Activated T-cell treated with anti-CD3 and anti-CD28 coated beads, Interleukin-2, amount 50 U/mL, for 24 hours (primary cell): ENCODE measurements around the gene PCDH9.
"Not testable (repeated sequence)": the region's sequence is repeated elsewhere in the genome, so short reads cannot be mapped to it uniquely, and the experiment has no call there.

Experiments
- DNase-seq: peaks from one replicate; pipeline ENCODE4 v3.0.0-alpha.2; 2020
- H3K27ac Mint-ChIP-seq: 2 replicates; pipeline ENCODE4 v1.8.0; 2020; ENCODE audit warnings: mild to moderate bottlenecking, mixed read lengths
- H3K27me3 Mint-ChIP-seq: 2 replicates; pipeline ENCODE4 v1.8.0; 2020; ENCODE audit warnings: mixed read lengths
- H3K36me3 Mint-ChIP-seq: 2 replicates; pipeline ENCODE4 v1.8.0; 2020; ENCODE audit warnings: low read depth, mixed read lengths
- H3K4me1 Mint-ChIP-seq: 2 replicates; pipeline ENCODE4 v1.8.0; 2020; ENCODE audit warnings: low read depth, mixed read lengths
- H3K4me3 Mint-ChIP-seq: 2 replicates; pipeline ENCODE4 v1.8.0; 2020; ENCODE audit warnings: mild to moderate bottlenecking, moderate library complexity, mixed read lengths
- H3K9me3 Mint-ChIP-seq: 2 replicates; pipeline ENCODE4 v1.8.0; 2020; ENCODE audit warnings: mixed read lengths

The PCDH9 gene

GRCh38 chr13:66926200-66926850 is 303.8 kb downstream of the PCDH9 start:
- Mint-ChIP-seq H3K9me3 (no peaks in the 10 kb centered on the region), H3K4me1 (no peaks in the 10 kb centered on the region), H3K36me3 (no peaks in the 10 kb centered on the region), H3K27me3 (no peaks in the 10 kb centered on the region), H3K4me3 (no peak overlapping the region), H3K27ac (no peak overlapping the region)
- no peak for DNase-seq

GRCh38 chr13:66922444-66922843 is 307.7 kb downstream of the PCDH9 start:
- Mint-ChIP-seq H3K36me3 (no peaks in the 10 kb centered on the region), H3K27me3 (no peaks in the 10 kb centered on the region), H3K4me3 (no peak overlapping the region), H3K27ac (no peak overlapping the region), H3K4me1 (no peaks in the 10 kb centered on the region), H3K9me3 (peaks cover 3% of the 10 kb centered on the region)
- no peak for DNase-seq

GRCh38 chr13:66921437-66921836 is 308.7 kb downstream of the PCDH9 start:
- no peaks in the 10 kb centered on the region for H3K36me3 Mint-ChIP-seq
- H3K4me3 Mint-ChIP-seq = no peak overlapping the region
- H3K27me3 Mint-ChIP-seq = no peaks in the 10 kb centered on the region
- H3K9me3 Mint-ChIP-seq = peaks cover 3% of the 10 kb centered on the region
- peaks cover 1% of the 10 kb centered on the region for H3K4me1 Mint-ChIP-seq
- no peak overlapping the region for H3K27ac Mint-ChIP-seq
- DNase-seq = no peak

- Mint-ChIP-seq H3K27me3 (no peaks in the 10 kb centered on the region), H3K36me3 (no peaks in the 10 kb centered on the region), H3K9me3 (peaks cover 3% of the 10 kb centered on the region), H3K27ac (no peak overlapping the region), H3K4me3 (no peak overlapping the region), H3K4me1 (peaks cover 16% of the 10 kb centered on the region)
- no peak for DNase-seq
Measured at GRCh38 chr13:66915596-66916185, 314.4 kb downstream of the PCDH9 start.

GRCh38 chr13:66914155-66914554 is 316.0 kb downstream of the PCDH9 start:
- Mint-ChIP-seq H3K36me3 (no peaks in the 10 kb centered on the region), H3K27me3 (no peaks in the 10 kb centered on the region), H3K9me3 (peaks cover 6% of the 10 kb centered on the region), H3K27ac (no peak overlapping the region), H3K4me1 (peaks cover 16% of the 10 kb centered on the region), H3K4me3 (no peak overlapping the region)
- no peak for DNase-seq

GRCh38 chr13:66911411-66911939 is 318.7 kb downstream of the PCDH9 start:
- no peaks in the 10 kb centered on the region for H3K27me3 Mint-ChIP-seq

GRCh38 chr13:66899955-66900354 is 330.2 kb downstream of the PCDH9 start:
- Mint-ChIP-seq H3K27ac (no peak overlapping the region), H3K4me3 (no peak overlapping the region), H3K27me3 (no peaks in the 10 kb centered on the region), H3K36me3 (no peaks in the 10 kb centered on the region), H3K9me3 (peaks cover 4% of the 10 kb centered on the region), H3K4me1 (no peaks in the 10 kb centered on the region)
- no peak for DNase-seq

More at GRCh38 chr13:66911411-66911939, 318.7 kb downstream of the PCDH9 start:
- no peaks in the 10 kb centered on the region for H3K36me3 Mint-ChIP-seq
- no peak overlapping the region for H3K4me3 Mint-ChIP-seq
- no peak for DNase-seq
- peaks cover 2% of the 10 kb centered on the region for H3K9me3 Mint-ChIP-seq
- H3K4me1 Mint-ChIP-seq = peaks cover 14% of the 10 kb centered on the region
- no peak overlapping the region for H3K27ac Mint-ChIP-seq

GRCh38 chr13:66896933-66897332 is 333.2 kb downstream of the PCDH9 start:
- Mint-ChIP-seq H3K27ac (no peak overlapping the region), H3K4me1 (no peaks in the 10 kb centered on the region), H3K36me3 (no peaks in the 10 kb centered on the region)

GRCh38 chr13:66895780-66896179 is 334.4 kb downstream of the PCDH9 start:
- H3K27me3 Mint-ChIP-seq = no peaks in the 10 kb centered on the region

More at GRCh38 chr13:66896933-66897332, 333.2 kb downstream of the PCDH9 start:
- H3K27me3 Mint-ChIP-seq = no peaks in the 10 kb centered on the region
- peaks cover 4% of the 10 kb centered on the region for H3K9me3 Mint-ChIP-seq
- H3K4me3 Mint-ChIP-seq = no peak overlapping the region
- DNase-seq = no peak

GRCh38 chr13:66895320-66895719 is 334.8 kb downstream of the PCDH9 start:
- no peak for DNase-seq
- no peaks in the 10 kb centered on the region for H3K36me3 Mint-ChIP-seq
- H3K4me1 Mint-ChIP-seq = no peaks in the 10 kb centered on the region
- no peak overlapping the region for H3K4me3 Mint-ChIP-seq
- no peak overlapping the region for H3K27ac Mint-ChIP-seq
- no peaks in the 10 kb centered on the region for H3K27me3 Mint-ChIP-seq
- peaks cover 9% of the 10 kb centered on the region for H3K9me3 Mint-ChIP-seq

More at GRCh38 chr13:66895780-66896179, 334.4 kb downstream of the PCDH9 start:
- DNase-seq = no peak
- no peak overlapping the region for H3K4me3 Mint-ChIP-seq
- no peaks in the 10 kb centered on the region for H3K4me1 Mint-ChIP-seq
- H3K9me3 Mint-ChIP-seq = peaks cover 7% of the 10 kb centered on the region
- H3K36me3 Mint-ChIP-seq = no peaks in the 10 kb centered on the region
- no peak overlapping the region for H3K27ac Mint-ChIP-seq

- Mint-ChIP-seq H3K27me3 (no peaks in the 10 kb centered on the region), H3K36me3 (no peaks in the 10 kb centered on the region), H3K9me3 (peaks cover 4% of the 10 kb centered on the region), H3K4me1 (no peaks in the 10 kb centered on the region), H3K4me3 (no peak overlapping the region), H3K27ac (no peak overlapping the region)
- no peak for DNase-seq
Measured at GRCh38 chr13:66888698-66889097, 341.4 kb downstream of the PCDH9 start.

GRCh38 chr13:66887088-66887487 is 343.0 kb downstream of the PCDH9 start:
- Mint-ChIP-seq H3K4me1 (no peaks in the 10 kb centered on the region), H3K27me3 (no peaks in the 10 kb centered on the region), H3K27ac (no peak overlapping the region), H3K36me3 (no peaks in the 10 kb centered on the region), H3K4me3 (no peak overlapping the region), H3K9me3 (peaks cover 4% of the 10 kb centered on the region)
- no peak for DNase-seq

GRCh38 chr13:66886264-66886663 is 343.9 kb downstream of the PCDH9 start:
- Mint-ChIP-seq H3K4me1 (no peaks in the 10 kb centered on the region), H3K27ac (no peak overlapping the region), H3K9me3 (peaks cover 4% of the 10 kb centered on the region), H3K4me3 (no peak overlapping the region), H3K27me3 (no peaks in the 10 kb centered on the region), H3K36me3 (no peaks in the 10 kb centered on the region)
- DNase-seq = no peak

GRCh38 chr13:66881170-66881569 is 349.0 kb downstream of the PCDH9 start:
- not testable (repeated sequence) for H3K27me3 Mint-ChIP-seq, DNase-seq, H3K9me3 Mint-ChIP-seq, H3K4me1 Mint-ChIP-seq, H3K4me3 Mint-ChIP-seq, H3K36me3 Mint-ChIP-seq, H3K27ac Mint-ChIP-seq

GRCh38 chr13:66879988-66880387 is 350.1 kb downstream of the PCDH9 start:
- Mint-ChIP-seq H3K27me3 (no peaks in the 10 kb centered on the region), H3K36me3 (no peaks in the 10 kb centered on the region), H3K4me3 (no peak overlapping the region), H3K9me3 (peaks cover 3% of the 10 kb centered on the region), H3K4me1 (no peaks in the 10 kb centered on the region), H3K27ac (no peak overlapping the region)
- DNase-seq = no peak
